ENCODE results near the gene CPAMD8. TPM values are rescaled to one million over a fixed set of nuclear protein-coding genes. Genes with fewer than 3 reads are reported as not detected.
"Not testable (repeated sequence)": the region's sequence is repeated elsewhere in the genome, so short reads cannot be mapped to it uniquely, and the experiment has no call there.

Gene CPAMD8
- total and polyA plus RNA-seq, 11 donors = 5.2 to 49.5 (median 16.9) TPM

GRCh38 chr19:16940626-16941025 is 86.0 kb downstream of the CPAMD8 start:
- Histone ChIP-seq H3K27ac (no peak overlapping the region), H3K9me3 (peaks cover 0 to 6% (median 0%) of the 10 kb centered on the region in 12 donors), H3K36me3 (peaks cover 0 to 6% (median 0%) of the 10 kb centered on the region in 9 donors), H3K4me3 (no peak overlapping the region), H3K27me3 (no peaks in the 10 kb centered on the region), H3K4me1 (peaks cover 0 to 19% (median 5%) of the 10 kb centered on the region in 12 donors)
- ATAC-seq (no peak), DNase-seq (no peak)
- intact Hi-C loops (cut with DNase I) = no loop called here
- 88 to 93% (median 91%) methylated on average over 9 of the region's 9 CpGs for WGBS, 4 donors
- TF ChIP-seq POLR2A (IDR thresholded peaks at IDR 0.05) (no peak), CTCF (IDR thresholded peaks at IDR 0.05) (no peak)

GRCh38 chr19:16940063-16940462 is 86.5 kb downstream of the CPAMD8 start:
- ATAC-seq; H3K36me3 ChIP-seq; DNase-seq; H3K27me3 ChIP-seq; H3K4me3 ChIP-seq; H3K27ac ChIP-seq; intact Hi-C loops (cut with DNase I): not testable (repeated sequence)
- H3K4me1 ChIP-seq = peaks cover 0 to 15% (median 3%) of the 10 kb centered on the region in 12 donors
- WGBS, 4 donors = 96 to 99% (median 97%) methylated on average over 7 of the region's 7 CpGs
- peaks cover 0 to 10% (median 1%) of the 10 kb centered on the region in 12 donors for H3K9me3 ChIP-seq

GRCh38 chr19:16938211-16938610 is 88.4 kb downstream of the CPAMD8 start:
- no peak for TF ChIP-seq CTCF (IDR thresholded peaks at IDR 0.05)
- no peak for TF ChIP-seq POLR2A (IDR thresholded peaks at IDR 0.05)
- Histone ChIP-seq H3K27ac (no peak overlapping the region), H3K4me1 (no peaks in the 10 kb centered on the region), H3K27me3 (no peaks in the 10 kb centered on the region), H3K9me3 (peaks cover 0 to 29% (median 14%) of the 10 kb centered on the region in 12 donors), H3K36me3 (peaks cover 0 to 4% (median 0%) of the 10 kb centered on the region in 9 donors), H3K4me3 (no peak overlapping the region)
- intact Hi-C loops (cut with DNase I) = no loop called here
- DNase-seq = no peak
- no peak for ATAC-seq
- WGBS, 4 donors = 90 to 96% (median 93%) methylated on average over 10 to 11 of the region's 11 CpGs

GRCh38 chr19:16937796-16938195 is 88.8 kb downstream of the CPAMD8 start:
- H3K36me3 ChIP-seq; DNase-seq; H3K4me1 ChIP-seq; ATAC-seq; H3K27me3 ChIP-seq; H3K4me3 ChIP-seq; H3K27ac ChIP-seq; intact Hi-C loops (cut with DNase I): not testable (repeated sequence)
- H3K9me3 ChIP-seq = peaks cover 0 to 33% (median 14%) of the 10 kb centered on the region in 12 donors
- 95 to 96% (median 95%) methylated on average over 12 of the region's 12 CpGs for WGBS, 4 donors

GRCh38 chr19:16936901-16937300 is 89.7 kb downstream of the CPAMD8 start:
- intact Hi-C loops (cut with DNase I) = no loop called here
- Histone ChIP-seq H3K27ac (no peak overlapping the region), H3K27me3 (no peaks in the 10 kb centered on the region), H3K4me1 (no peaks in the 10 kb centered on the region), H3K36me3 (peaks cover 0 to 4% (median 0%) of the 10 kb centered on the region in 9 donors), H3K4me3 (no peak overlapping the region), H3K9me3 (peaks cover 0 to 42% (median 14%) of the 10 kb centered on the region in 12 donors)
- 86 to 89% (median 87%) methylated on average over 2 of the region's 2 CpGs for whole genome bisulfite sequencing, 4 donors
- DNase-seq (no peak), ATAC-seq (no peak)
- no peak for TF ChIP-seq POLR2A (IDR thresholded peaks at IDR 0.05)
- no peak for TF ChIP-seq CTCF (IDR thresholded peaks at IDR 0.05)

Data from heart left ventricle (tissue), 16 donors.